NCI-H146 (cell line): ENCODE data around the gene CARMIL1.
"Not testable (repeated sequence)": the region's sequence is repeated elsewhere in the genome, so short reads cannot be mapped to it uniquely, and the experiment has no call there.

ENCODE experiments used
- DNase-seq: peaks from one replicate; lab custom pipeline; 2025; lab: John Stamatoyannopoulos, UW

The CARMIL1 gene

GRCh38 chr6:25444521-25444920, 165.3 kb downstream of the CARMIL1 start:
- not testable (repeated sequence) for DNase-seq

- DNase-seq = no peak
These were observed 167.8 kb downstream of the CARMIL1 start for GRCh38 chr6:25446830-25447569.

- DNase-seq = no peak
These were observed 168.4 kb downstream of the CARMIL1 start for GRCh38 chr6:25447570-25447929.

GRCh38 chr6:25448965-25449538, 169.9 kb downstream of the CARMIL1 start:
- no peak for DNase-seq

- DNase-seq = peak; percentile 87
These were observed 170.6 kb downstream of the CARMIL1 start for GRCh38 chr6:25449774-25450173.

GRCh38 chr6:25450469-25451198, 171.5 kb downstream of the CARMIL1 start:
- DNase-seq = peak; percentile 33

GRCh38 chr6:25452031-25452430, 172.9 kb downstream of the CARMIL1 start:
- no peak for DNase-seq

- no peak for DNase-seq
These were observed 174.1 kb downstream of the CARMIL1 start for GRCh38 chr6:25453288-25453687.

GRCh38 chr6:25454136-25454535, 175.0 kb downstream of the CARMIL1 start:
- DNase-seq = no peak

GRCh38 chr6:25456249-25457040, 177.3 kb downstream of the CARMIL1 start:
- DNase-seq = no peak

GRCh38 chr6:25457516-25457915, 178.3 kb downstream of the CARMIL1 start:
- DNase-seq = no peak

GRCh38 chr6:25458485-25458884, 179.3 kb downstream of the CARMIL1 start:
- no peak for DNase-seq

GRCh38 chr6:25462235-25462897, 183.2 kb downstream of the CARMIL1 start:
- DNase-seq = no peak

- DNase-seq = no peak
These were observed 184.3 kb downstream of the CARMIL1 start for GRCh38 chr6:25463441-25463840.

GRCh38 chr6:25464225-25464624, 185.1 kb downstream of the CARMIL1 start:
- DNase-seq = no peak

GRCh38 chr6:25465941-25466340, 186.8 kb downstream of the CARMIL1 start:
- no peak for DNase-seq

- DNase-seq = no peak
These were observed 189.7 kb downstream of the CARMIL1 start for GRCh38 chr6:25468881-25469280.

GRCh38 chr6:25469797-25470388, 190.7 kb downstream of the CARMIL1 start:
- no peak for DNase-seq

- no peak for DNase-seq
These were observed 193.1 kb downstream of the CARMIL1 start for GRCh38 chr6:25472306-25472705.

- no peak for DNase-seq
These were observed 193.7 kb downstream of the CARMIL1 start for GRCh38 chr6:25472906-25473305.

- DNase-seq = no peak
These were observed 194.3 kb downstream of the CARMIL1 start for GRCh38 chr6:25473447-25473846.
